ENCODE measurements around the gene PDCD1LG2.

Gene PDCD1LG2

GRCh38 chr9:5562806-5563416 is 52.6 kb downstream of the PDCD1LG2 start:
- no peak for TF ChIP-seq TAF1 (IDR thresholded peaks at IDR 0.05; ENCODE audit: borderline replicate concordance, insufficient read depth, low read length)
- no peak for TF ChIP-seq POLR2AphosphoS5 (IDR thresholded peaks at IDR 0.05; ENCODE audit: low read depth, low read length)
- no peak for TF ChIP-seq REST (IDR thresholded peaks at IDR 0.05; ENCODE audit: insufficient read depth in 1 of 2, low read depth in 2 of 2, low read length in 2 of 2)
- TF ChIP-seq SIN3A (IDR thresholded peaks at IDR 0.05; ENCODE audit: borderline replicate concordance, insufficient read depth, low read length) = no peak
- no peak for TF ChIP-seq FOXP2 (optimal IDR thresholded peaks at IDR 0.05; ENCODE audit: borderline replicate concordance, extremely low read depth, extremely low read length, insufficient read depth)

- TF ChIP-seq TAF1 (IDR thresholded peaks at IDR 0.05; ENCODE audit: borderline replicate concordance, insufficient read depth, low read length) (no peak), POLR2AphosphoS5 (IDR thresholded peaks at IDR 0.05; ENCODE audit: low read depth, low read length) (no peak), SIN3A (IDR thresholded peaks at IDR 0.05; ENCODE audit: borderline replicate concordance, insufficient read depth, low read length) (no peak), REST (IDR thresholded peaks at IDR 0.05; ENCODE audit: insufficient read depth in 1 of 2, low read depth in 2 of 2, low read length in 2 of 2) (no peak), FOXP2 (optimal IDR thresholded peaks at IDR 0.05; ENCODE audit: borderline replicate concordance, extremely low read depth, extremely low read length, insufficient read depth) (no peak)
These were observed 53.1 kb downstream of the PDCD1LG2 start for GRCh38 chr9:5563417-5563815.

- TF ChIP-seq TAF1 (IDR thresholded peaks at IDR 0.05; ENCODE audit: borderline replicate concordance, insufficient read depth, low read length) (no peak), POLR2AphosphoS5 (IDR thresholded peaks at IDR 0.05; ENCODE audit: low read depth, low read length) (no peak), FOXP2 (optimal IDR thresholded peaks at IDR 0.05; ENCODE audit: borderline replicate concordance, extremely low read depth, extremely low read length, insufficient read depth) (no peak), SIN3A (IDR thresholded peaks at IDR 0.05; ENCODE audit: borderline replicate concordance, insufficient read depth, low read length) (no peak), REST (IDR thresholded peaks at IDR 0.05; ENCODE audit: insufficient read depth in 1 of 2, low read depth in 2 of 2, low read length in 2 of 2) (no peak)
These were observed 53.6 kb downstream of the PDCD1LG2 start for GRCh38 chr9:5563886-5564285.

GRCh38 chr9:5566054-5566618 is 55.8 kb downstream of the PDCD1LG2 start:
- TF ChIP-seq TAF1 (IDR thresholded peaks at IDR 0.05; ENCODE audit: borderline replicate concordance, insufficient read depth, low read length) (no peak), POLR2AphosphoS5 (IDR thresholded peaks at IDR 0.05; ENCODE audit: low read depth, low read length) (no peak), FOXP2 (optimal IDR thresholded peaks at IDR 0.05; ENCODE audit: borderline replicate concordance, extremely low read depth, extremely low read length, insufficient read depth) (no peak), SIN3A (IDR thresholded peaks at IDR 0.05; ENCODE audit: borderline replicate concordance, insufficient read depth, low read length) (no peak), REST (IDR thresholded peaks at IDR 0.05; ENCODE audit: insufficient read depth in 1 of 2, low read depth in 2 of 2, low read length in 2 of 2) (no peak)

Measured in PFSK-1 (cell line).